Measurements from ENCODE around the gene YPEL1. TPM values are rescaled to one million over a fixed set of nuclear protein-coding genes. Genes with fewer than 3 reads are reported as not detected.
"Not testable (repeated sequence)": the region's sequence is repeated elsewhere in the genome, so short reads cannot be mapped to it uniquely, and the experiment has no call there.

YPEL1 gene
- total RNA-seq, 1 experiment from 2014 or later = 0.07 TPM

- DNase-seq (ENCODE audit: unreplicated experiment) = no peak
- Mint-ChIP-seq H3K9me3 (ENCODE audit: unreplicated experiment) (no peaks in the 10 kb centered on the region), H3K4me1 (ENCODE audit: insufficient read depth, unreplicated experiment) (no peaks in the 10 kb centered on the region), H3K27me3 (ENCODE audit: insufficient read depth, unreplicated experiment) (no peaks in the 10 kb centered on the region), H3K36me3 (ENCODE audit: insufficient read depth, unreplicated experiment) (peaks cover 41% of the 10 kb centered on the region), H3K27ac (ENCODE audit: low read depth, unreplicated experiment) (no peak overlapping the region), H3K4me3 (ENCODE audit: unreplicated experiment) (no peak overlapping the region)
- no TSS peak for BruUV-seq (replicated peaks)
- POLR2A ChIA-PET = no interaction called here
- intact Hi-C loops (cut with micrococcal nuclease) = no loop called here
- no peak for TF ChIP-seq CTCF (IDR thresholded peaks at IDR 0.05; ENCODE audit: unreplicated experiment)
- CTCF ChIA-PET = no interaction called here
Measured at GRCh38 chr22:21694394-21694793, 41.2 kb downstream of the YPEL1 start.

- H3K9me3 Mint-ChIP-seq (ENCODE audit: unreplicated experiment) = no peaks in the 10 kb centered on the region
- H3K27ac Mint-ChIP-seq (ENCODE audit: low read depth, unreplicated experiment) = no peak overlapping the region
- intact Hi-C loops (cut with micrococcal nuclease) = no loop called here
- no peak overlapping the region for H3K4me3 Mint-ChIP-seq (ENCODE audit: unreplicated experiment)
- no peak for TF ChIP-seq CTCF (IDR thresholded peaks at IDR 0.05; ENCODE audit: unreplicated experiment)
- POLR2A ChIA-PET = no interaction called here
- peaks cover 41% of the 10 kb centered on the region for H3K36me3 Mint-ChIP-seq (ENCODE audit: insufficient read depth, unreplicated experiment)
- no peak for DNase-seq (ENCODE audit: unreplicated experiment)
- CTCF ChIA-PET = no interaction called here
- no peaks in the 10 kb centered on the region for H3K27me3 Mint-ChIP-seq (ENCODE audit: insufficient read depth, unreplicated experiment)
- no peaks in the 10 kb centered on the region for H3K4me1 Mint-ChIP-seq (ENCODE audit: insufficient read depth, unreplicated experiment)
- BruUV-seq (replicated peaks) = no TSS peak
Measured at GRCh38 chr22:21693999-21694341, 41.6 kb downstream of the YPEL1 start.

GRCh38 chr22:21693333-21693998, 42.1 kb downstream of the YPEL1 start:
- H3K4me3 Mint-ChIP-seq (ENCODE audit: unreplicated experiment) = no peak overlapping the region
- POLR2A ChIA-PET = no interaction called here
- DNase-seq (ENCODE audit: unreplicated experiment) = no peak
- TF ChIP-seq CTCF (IDR thresholded peaks at IDR 0.05; ENCODE audit: unreplicated experiment) = no peak
- H3K4me1 Mint-ChIP-seq (ENCODE audit: insufficient read depth, unreplicated experiment) = no peaks in the 10 kb centered on the region
- H3K27me3 Mint-ChIP-seq (ENCODE audit: insufficient read depth, unreplicated experiment) = no peaks in the 10 kb centered on the region
- CTCF ChIA-PET = no interaction called here
- H3K9me3 Mint-ChIP-seq (ENCODE audit: unreplicated experiment) = no peaks in the 10 kb centered on the region
- BruUV-seq (replicated peaks) = no TSS peak
- peaks cover 41% of the 10 kb centered on the region for H3K36me3 Mint-ChIP-seq (ENCODE audit: insufficient read depth, unreplicated experiment)
- intact Hi-C loops (cut with micrococcal nuclease) = no loop called here
- no peak overlapping the region for H3K27ac Mint-ChIP-seq (ENCODE audit: low read depth, unreplicated experiment)

GRCh38 chr22:21692856-21693255, 42.7 kb downstream of the YPEL1 start:
- POLR2A ChIA-PET; H3K27me3 Mint-ChIP-seq (ENCODE audit: insufficient read depth, unreplicated experiment); BruUV-seq (replicated peaks); DNase-seq (ENCODE audit: unreplicated experiment); H3K9me3 Mint-ChIP-seq (ENCODE audit: unreplicated experiment); intact Hi-C loops (cut with micrococcal nuclease); CTCF ChIA-PET; H3K4me3 Mint-ChIP-seq (ENCODE audit: unreplicated experiment); H3K27ac Mint-ChIP-seq (ENCODE audit: low read depth, unreplicated experiment); H3K4me1 Mint-ChIP-seq (ENCODE audit: insufficient read depth, unreplicated experiment): not testable (repeated sequence)
- H3K36me3 Mint-ChIP-seq (ENCODE audit: insufficient read depth, unreplicated experiment) = peaks cover 41% of the 10 kb centered on the region

- no TSS peak for BruUV-seq (replicated peaks)
- POLR2A ChIA-PET = interaction anchor here (0.6 kb wide), 1 partner anchor 418 kb away, joined by 3 read pairs; no protein-coding TSS in a partner anchor
- Mint-ChIP-seq H3K9me3 (ENCODE audit: unreplicated experiment) (no peaks in the 10 kb centered on the region), H3K36me3 (ENCODE audit: insufficient read depth, unreplicated experiment) (peaks cover 36% of the 10 kb centered on the region), H3K27me3 (ENCODE audit: insufficient read depth, unreplicated experiment) (no peaks in the 10 kb centered on the region), H3K4me3 (ENCODE audit: unreplicated experiment) (no peak overlapping the region), H3K4me1 (ENCODE audit: insufficient read depth, unreplicated experiment) (no peaks in the 10 kb centered on the region), H3K27ac (ENCODE audit: low read depth, unreplicated experiment) (no peak overlapping the region)
- CTCF ChIA-PET = no interaction called here
- intact Hi-C loops (cut with micrococcal nuclease) = no loop called here
- DNase-seq (ENCODE audit: unreplicated experiment) = no peak
- no peak for TF ChIP-seq CTCF (IDR thresholded peaks at IDR 0.05; ENCODE audit: unreplicated experiment)
Measured at GRCh38 chr22:21691816-21692215, 43.8 kb downstream of the YPEL1 start.

Data from MCF 10A (cell line).